SU-DHL-6 (cell line): Measurements from ENCODE around the gene BIVM.

ENCODE experiments used
- CTCF ChIP-seq: fragments of 200-600 bp; sonication (generic); IDR thresholded peaks from one replicate; pipeline ENCODE4 v1.5.1; 2017; ENCODE audit warnings: antibody characterized with exemption, mild to moderate bottlenecking, low read length, moderate library complexity; ENCODE audit not compliant: insufficient read depth, poor library complexity, severe bottlenecking
- EZH2phosphoT487 ChIP-seq: fragments of 200-600 bp; sonication (generic), shearing (Covaris generic); conservative IDR thresholded peaks from 2 replicates; pipeline ENCODE4 v1.6.1; 2018; ENCODE audit warnings: mild to moderate bottlenecking, antibody characterized with exemption, low read length, moderate library complexity, mixed read lengths

GRCh38 chr13:102814793-102815192 lies 15.9 kb downstream of the BIVM start:
- TF ChIP-seq CTCF (no peak), EZH2phosphoT487 (no peak)
